ENCODE measurements around the gene GNA15.

GNA15 gene

GRCh38 chr19:3100747-3101730 lies 34.8 kb upstream of the GNA15 start:
- no peaks in the 10 kb centered on the region for H3K9me3 ChIP-seq (ENCODE audit: control insufficient read depth, insufficient read depth, low read length)
- H3K36me3 ChIP-seq (ENCODE audit: insufficient read depth, low read length): no peaks in the 10 kb centered on the region
- no peak overlapping the region for H3K9ac ChIP-seq (ENCODE audit: low read depth, low read length)
- peaks cover 5% of the 10 kb centered on the region; the same call in 1 of the 2 replicates for H3K4me1 ChIP-seq (ENCODE audit: insufficient read depth, low read length)

- Histone ChIP-seq H3K4me1 (ENCODE audit: insufficient read depth, low read length) (no peaks in the 10 kb centered on the region; the same call in 1 of the 2 replicates), H3K9ac (ENCODE audit: low read depth, low read length) (no peak overlapping the region), H3K9me3 (ENCODE audit: control insufficient read depth, insufficient read depth, low read length) (no peaks in the 10 kb centered on the region), H3K36me3 (ENCODE audit: insufficient read depth, low read length) (no peaks in the 10 kb centered on the region)
Observed at GRCh38 chr19:3102239-3103140, 33.3 kb upstream of the GNA15 start.

GRCh38 chr19:3104708-3104983 lies 31.2 kb upstream of the GNA15 start:
- H3K36me3 ChIP-seq (ENCODE audit: insufficient read depth, low read length): no peaks in the 10 kb centered on the region
- no peaks in the 10 kb centered on the region for H3K4me1 ChIP-seq (ENCODE audit: insufficient read depth, low read length)
- H3K9me3 ChIP-seq (ENCODE audit: control insufficient read depth, insufficient read depth, low read length): no peaks in the 10 kb centered on the region
- no peak overlapping the region for H3K9ac ChIP-seq (ENCODE audit: low read depth, low read length)

GRCh38 chr19:3105641-3106508 lies 30.0 kb upstream of the GNA15 start:
- Histone ChIP-seq H3K9me3 (ENCODE audit: control insufficient read depth, insufficient read depth, low read length) (no peaks in the 10 kb centered on the region), H3K36me3 (ENCODE audit: insufficient read depth, low read length) (no peaks in the 10 kb centered on the region), H3K9ac (ENCODE audit: low read depth, low read length) (no peak overlapping the region), H3K4me1 (ENCODE audit: insufficient read depth, low read length) (no peaks in the 10 kb centered on the region)

GRCh38 chr19:3106509-3107141 lies 29.2 kb upstream of the GNA15 start:
- no peaks in the 10 kb centered on the region for H3K9me3 ChIP-seq (ENCODE audit: control insufficient read depth, insufficient read depth, low read length)
- no peaks in the 10 kb centered on the region for H3K4me1 ChIP-seq (ENCODE audit: insufficient read depth, low read length)

GRCh38 chr19:3107658-3108057 lies 28.2 kb upstream of the GNA15 start:
- H3K9ac ChIP-seq (ENCODE audit: low read depth, low read length): no peak overlapping the region
- H3K36me3 ChIP-seq (ENCODE audit: insufficient read depth, low read length): no peaks in the 10 kb centered on the region; the same call in 1 of the 2 replicates
- H3K4me1 ChIP-seq (ENCODE audit: insufficient read depth, low read length): no peaks in the 10 kb centered on the region; the same call in 1 of the 2 replicates

More at GRCh38 chr19:3106509-3107141, 29.2 kb upstream of the GNA15 start:
- Histone ChIP-seq H3K9ac (ENCODE audit: low read depth, low read length) (no peak overlapping the region), H3K36me3 (ENCODE audit: insufficient read depth, low read length) (no peaks in the 10 kb centered on the region)

GRCh38 chr19:3108775-3109174 lies 27.1 kb upstream of the GNA15 start:
- Histone ChIP-seq H3K36me3 (ENCODE audit: insufficient read depth, low read length) (no peaks in the 10 kb centered on the region; the same call in 1 of the 2 replicates), H3K9ac (ENCODE audit: low read depth, low read length) (no peak overlapping the region), H3K4me1 (ENCODE audit: insufficient read depth, low read length) (no peaks in the 10 kb centered on the region; the same call in 1 of the 2 replicates), H3K9me3 (ENCODE audit: control insufficient read depth, insufficient read depth, low read length) (no peaks in the 10 kb centered on the region)

More at GRCh38 chr19:3107658-3108057, 28.2 kb upstream of the GNA15 start:
- H3K9me3 ChIP-seq (ENCODE audit: control insufficient read depth, insufficient read depth, low read length): no peaks in the 10 kb centered on the region

- Histone ChIP-seq H3K9ac (ENCODE audit: low read depth, low read length) (no peak overlapping the region), H3K36me3 (ENCODE audit: insufficient read depth, low read length) (no peaks in the 10 kb centered on the region; the same call in 1 of the 2 replicates), H3K9me3 (ENCODE audit: control insufficient read depth, insufficient read depth, low read length) (no peaks in the 10 kb centered on the region), H3K4me1 (ENCODE audit: insufficient read depth, low read length) (no peaks in the 10 kb centered on the region; the same call in 1 of the 2 replicates)
Observed at GRCh38 chr19:3109491-3109890, 26.3 kb upstream of the GNA15 start.

GRCh38 chr19:3110126-3110825 lies 25.6 kb upstream of the GNA15 start:
- Histone ChIP-seq H3K36me3 (ENCODE audit: insufficient read depth, low read length) (no peaks in the 10 kb centered on the region; the same call in 1 of the 2 replicates), H3K4me1 (ENCODE audit: insufficient read depth, low read length) (no peaks in the 10 kb centered on the region; the same call in 1 of the 2 replicates), H3K9me3 (ENCODE audit: control insufficient read depth, insufficient read depth, low read length) (no peaks in the 10 kb centered on the region), H3K9ac (ENCODE audit: low read depth, low read length) (no peak overlapping the region)

- Histone ChIP-seq H3K9ac (ENCODE audit: low read depth, low read length) (no peak overlapping the region), H3K9me3 (ENCODE audit: control insufficient read depth, insufficient read depth, low read length) (no peaks in the 10 kb centered on the region), H3K4me1 (ENCODE audit: insufficient read depth, low read length) (peaks cover 4% of the 10 kb centered on the region; the same call in 1 of the 2 replicates), H3K36me3 (ENCODE audit: insufficient read depth, low read length) (no peaks in the 10 kb centered on the region; the same call in 1 of the 2 replicates)
Observed at GRCh38 chr19:3111586-3112247, 24.1 kb upstream of the GNA15 start.

GRCh38 chr19:3112375-3113099 lies 23.3 kb upstream of the GNA15 start:
- Histone ChIP-seq H3K9me3 (ENCODE audit: control insufficient read depth, insufficient read depth, low read length) (no peaks in the 10 kb centered on the region), H3K9ac (ENCODE audit: low read depth, low read length) (no peak overlapping the region), H3K36me3 (ENCODE audit: insufficient read depth, low read length) (no peaks in the 10 kb centered on the region; the same call in 1 of the 2 replicates), H3K4me1 (ENCODE audit: insufficient read depth, low read length) (peaks cover 4% of the 10 kb centered on the region; the same call in 1 of the 2 replicates)

Data from ES-I3 (cell line).